Measurements from ENCODE around the gene CLK2. TPM values are rescaled to one million over a fixed set of nuclear protein-coding genes. Genes with fewer than 3 reads are reported as not detected.

Gene CLK2
- total RNA-seq, result 19.5 and 28.3 TPM in 2 replicates

GRCh38 chr1:155273343-155274245 is at the start of gene CLK2:
TSS of gene CLK2 (minus strand) at chr1:155273504. CDS start at chr1:155270977, 2,527 bp downstream.

DNA sequence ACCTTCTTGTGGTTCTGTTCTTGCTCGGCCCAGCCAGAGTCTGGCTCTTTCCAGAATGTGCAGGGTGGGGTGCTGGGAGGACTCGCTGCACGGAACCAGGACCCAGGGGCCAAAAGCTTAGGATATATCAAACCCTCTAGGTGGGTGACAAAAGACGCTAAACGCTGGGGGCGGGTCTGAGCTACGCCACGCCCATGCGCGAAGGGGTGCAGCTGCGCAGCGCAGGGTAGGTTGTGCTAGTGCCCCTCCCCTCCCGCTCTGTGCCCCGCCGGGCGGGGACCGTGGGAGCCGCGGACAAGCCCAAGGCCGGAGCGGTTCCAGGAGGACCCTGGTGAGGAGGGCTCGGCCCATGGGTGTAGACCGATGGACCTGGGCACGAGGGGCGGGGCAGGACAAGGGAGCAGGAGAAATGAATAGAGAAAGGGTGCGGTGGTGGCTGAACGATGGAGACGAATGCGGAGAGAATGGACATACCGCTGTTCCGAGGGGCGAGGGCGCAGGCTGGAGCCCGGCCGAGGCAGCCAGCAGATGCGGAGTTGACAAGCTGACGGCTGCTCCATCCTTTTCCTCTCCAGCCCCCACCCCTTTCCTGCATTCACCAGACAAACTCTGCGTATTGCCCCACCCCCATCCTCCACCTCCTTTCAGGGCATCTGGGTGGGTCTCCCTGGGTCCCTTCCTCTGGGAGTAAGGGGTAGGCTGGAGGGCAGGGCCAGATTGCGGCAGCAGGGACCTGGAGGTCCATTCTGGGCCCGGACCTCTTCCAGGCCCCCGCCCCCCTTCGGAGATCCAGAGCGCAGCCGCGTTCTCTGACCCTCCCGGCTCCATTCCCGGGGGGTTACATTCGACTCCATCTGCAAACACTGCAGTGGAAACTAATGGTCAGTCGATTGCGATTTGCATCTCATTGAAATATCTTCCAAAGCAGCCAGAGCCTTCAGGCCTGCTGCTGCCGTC is 47.6 kb upstream of the CLK2 start, which contains the start of gene RUSC1:
RUSC1 (plus strand) TSS at position 234 of the 957 bp plus-strand sequence. CDS start 880 bp downstream, outside the sequence.

DNA sequence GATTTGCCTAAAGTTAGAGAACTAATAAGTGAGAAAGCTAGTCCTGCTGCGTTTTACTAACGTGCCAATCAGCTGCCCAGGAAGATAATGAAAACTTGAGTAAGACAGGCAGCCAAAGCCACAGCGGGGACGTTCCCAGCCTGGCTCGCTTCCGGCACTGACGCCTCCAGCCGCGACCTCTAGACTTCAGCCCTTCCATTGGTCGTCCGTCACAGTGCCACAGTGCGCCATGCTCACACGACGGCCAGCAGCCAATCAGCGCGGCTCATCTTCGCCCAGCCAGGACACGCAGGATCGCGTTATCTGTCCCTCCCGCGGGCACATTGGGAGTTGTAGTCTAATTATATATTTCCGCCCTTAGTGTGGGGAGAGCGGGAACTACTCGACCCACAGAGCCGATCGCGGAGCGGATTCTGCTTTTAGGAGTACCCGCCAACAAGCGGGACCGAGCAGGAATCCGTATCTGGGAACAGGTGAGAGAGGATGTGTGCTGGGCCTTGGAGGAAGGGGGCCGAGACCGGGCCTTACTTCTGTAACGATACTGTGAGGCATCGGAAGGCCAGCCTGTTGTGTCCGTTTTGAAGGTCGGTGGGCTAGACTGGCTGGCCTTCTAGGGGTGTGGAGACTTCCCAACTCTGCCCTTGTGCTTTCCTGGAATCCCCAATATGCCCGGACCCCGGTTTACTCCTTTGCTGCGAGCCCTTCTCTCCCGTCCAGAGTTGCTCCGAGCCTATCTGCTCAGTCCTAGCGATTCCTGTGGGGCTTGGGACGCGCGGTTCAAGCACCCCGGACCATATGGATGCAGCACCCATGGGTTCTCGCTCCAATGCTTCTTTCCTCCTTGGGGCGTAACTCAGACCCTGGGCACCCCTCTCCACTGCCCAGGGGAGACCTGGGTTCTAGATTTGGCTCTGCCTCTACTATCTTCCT is 35.5 kb upstream of the CLK2 start, which contains the start of gene FDPS:
FDPS (plus strand) TSS at position 374 of the 930 bp plus-strand sequence. CDS start 924 bp downstream, outside the sequence.

GRCh38 chr1:155301342-155301841 is 28.1 kb upstream of the CLK2 start, which contains the start of gene PKLR:
TSS of gene PKLR (minus strand) at chr1:155301438. CDS start at chr1:155301395, 43 bp downstream.

GRCh38 chr1:155277070-155277901 is 4.0 kb upstream of the CLK2 start, which contains the start of gene HCN3:
TSS of gene HCN3 (plus strand) at chr1:155277463. CDS start at chr1:155277591, 128 bp downstream.

GRCh38 chr1:155261852-155262673 is 11.2 kb downstream of the CLK2 start, which contains the start of gene SCAMP3:
TSS of gene SCAMP3 (minus strand) at chr1:155262360. CDS start at chr1:155262151, 209 bp downstream.

GRCh38 chr1:155255243-155256007 is 17.9 kb downstream of the CLK2 start, which contains the start of gene ENTREP3:
TSS of gene ENTREP3 (minus strand) at chr1:155255483. CDS start at chr1:155254877, 606 bp downstream.

Other genes with a start within 250 kb of the CLK2 start
- 0.34 and 0.36 TPM in 2 replicates for gene DCST2, start 239.7 kb downstream of the CLK2 start, total RNA-seq
- gene DCST1, start 239.7 kb downstream of the CLK2 start, total RNA-seq, result not detected in 2 replicates
- gene ADAM15, start 222.2 kb downstream of the CLK2 start, total RNA-seq, result 178 and 228 TPM in 2 replicates
- 5.5 and 8.8 TPM in 2 replicates for gene EFNA4, start 209.8 kb downstream of the CLK2 start, total RNA-seq
- gene EFNA3, start 194.7 kb downstream of the CLK2 start, total RNA-seq, result 4.1 and 8.4 TPM in 2 replicates
- gene EFNA1, start 145.6 kb downstream of the CLK2 start, total RNA-seq, result 17.4 and 73.1 TPM in 2 replicates
- gene SLC50A1, start 137.7 kb downstream of the CLK2 start, total RNA-seq, result 46.0 and 177 TPM in 2 replicates
- gene DPM3, start 133.0 kb downstream of the CLK2 start, total RNA-seq, result 8.5 and 22.2 TPM in 2 replicates
- 92.3 and 125 TPM in 2 replicates for gene KRTCAP2, start 100.2 kb downstream of the CLK2 start, total RNA-seq
- 0.34 and 1.3 TPM in 2 replicates for gene TRIM46, start 99.7 kb downstream of the CLK2 start, total RNA-seq
- gene THBS3, start 65.6 kb downstream of the CLK2 start, total RNA-seq, result 11.3 and 19.6 TPM in 2 replicates
- gene MTX1, start 64.8 kb downstream of the CLK2 start, total RNA-seq, result 25.9 and 49.2 TPM in 2 replicates
- gene ENTREP3, start 18.0 kb downstream of the CLK2 start, total RNA-seq, result 4.4 and 9.6 TPM in 2 replicates
- 38.3 and 47.0 TPM in 2 replicates for gene SCAMP3, start 11.1 kb downstream of the CLK2 start, total RNA-seq
- gene HCN3, start 4.0 kb upstream of the CLK2 start, total RNA-seq, result 0.68 and 1.1 TPM in 2 replicates
- gene PKLR, start 27.9 kb upstream of the CLK2 start, total RNA-seq, result under 0.01 TPM in 1 of 2 replicates, not detected in the other
- 134 and 144 TPM in 2 replicates for gene FDPS, start 35.4 kb upstream of the CLK2 start, total RNA-seq
- 20.6 and 20.8 TPM in 2 replicates for gene RUSC1, start 47.4 kb upstream of the CLK2 start, total RNA-seq

Data from nasal cavity respiratory epithelium epithelial cell of viscerocranial mucosa (primary cell).